AG04450 (cell line): ENCODE measurements around the gene TSHZ1. TPM values are rescaled to one million over a fixed set of nuclear protein-coding genes. Genes with fewer than 3 reads are reported as not detected.

Experiments
- CTCF ChIA-PET: fragments of 300-600, 350-600 bp; formaldehyde crosslinking; extraction: SDS; loops from one replicate; lab custom pipeline; 2022; ENCODE audit warnings: antibody characterized with exemption, inconsistent platforms; lab: Charles Lee
- POLR2A ChIA-PET: fragments of 350-600 bp; formaldehyde crosslinking; extraction: SDS; loops from one replicate; lab custom pipeline; 2021; ENCODE audit warnings: antibody characterized with exemption, inconsistent platforms; lab: Yijun Ruan, JAX
- DNase-seq: peaks from one replicate; pipeline ENCODE4 v3.0.0-alpha.2; 2011; ENCODE audit warnings: low read depth, low spot score
- H3K27ac ChIP-seq: one replicate; pipeline ENCODE4 v1.5.1; 2012; ENCODE audit warnings: low read depth, low read length, control low read depth
- H3K27me3 ChIP-seq: one replicate; pipeline ENCODE4 v1.6.0; 2012; ENCODE audit warnings: low read length; ENCODE audit not compliant: control insufficient read depth, insufficient read depth
- H3K4me3 ChIP-seq: 2 replicates; pipeline ENCODE4 v1.5.1; 2011; ENCODE audit warnings: mild to moderate bottlenecking, low read depth, low read length, control low read depth
- H3K9me3 ChIP-seq: 2 replicates; pipeline ENCODE4 v1.5.1; 2012; ENCODE audit warnings: low read length; ENCODE audit not compliant: control insufficient read depth, insufficient read depth
- polyA plus RNA-seq: library from polyadenylated mRNA; depleted of rRNA; stranded (reverse); fragments of >200 nt; gene quantifications from 2 replicates; pipeline ENCODE4 v1.2.3, GENCODE V29; 2011
- TF ChIP-seq, protein P1 (sequence below): IDR thresholded peaks from 2 replicates; pipeline ENCODE4 v1.5.1; 2011; ENCODE audit warnings: low read depth, low read length, control low read depth, inconsistent platforms

TSHZ1 gene
- polyA plus RNA-seq, 1 experiment, result 3.9 TPM

DNA sequence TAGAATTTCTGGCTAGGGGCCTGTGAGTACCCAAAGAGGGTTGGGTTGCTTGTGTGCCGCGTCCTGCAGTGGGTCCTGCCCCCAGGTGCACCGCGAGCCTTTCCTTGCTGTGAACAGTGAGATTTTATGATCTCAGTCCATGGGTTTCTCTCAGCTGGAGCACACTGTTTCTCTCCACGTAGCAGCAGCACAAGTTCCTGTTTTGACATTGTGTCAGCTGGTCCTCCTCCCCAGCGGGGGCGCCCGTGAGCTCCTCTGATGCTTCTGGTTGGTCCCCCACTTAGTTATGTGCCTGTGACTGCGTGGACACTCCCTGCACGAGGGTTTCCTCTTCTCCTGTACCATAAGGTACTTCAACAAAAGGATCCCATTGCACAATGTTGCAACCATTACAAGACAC is 29.8 kb downstream of the TSHZ1 start:
- H3K27ac ChIP-seq, result no peak overlapping the region
- DNase-seq, result no peak
- ChIA-PET CTCF (no interaction called here), POLR2A (no interaction called here)
- TF ChIP-seq, protein P1, sequence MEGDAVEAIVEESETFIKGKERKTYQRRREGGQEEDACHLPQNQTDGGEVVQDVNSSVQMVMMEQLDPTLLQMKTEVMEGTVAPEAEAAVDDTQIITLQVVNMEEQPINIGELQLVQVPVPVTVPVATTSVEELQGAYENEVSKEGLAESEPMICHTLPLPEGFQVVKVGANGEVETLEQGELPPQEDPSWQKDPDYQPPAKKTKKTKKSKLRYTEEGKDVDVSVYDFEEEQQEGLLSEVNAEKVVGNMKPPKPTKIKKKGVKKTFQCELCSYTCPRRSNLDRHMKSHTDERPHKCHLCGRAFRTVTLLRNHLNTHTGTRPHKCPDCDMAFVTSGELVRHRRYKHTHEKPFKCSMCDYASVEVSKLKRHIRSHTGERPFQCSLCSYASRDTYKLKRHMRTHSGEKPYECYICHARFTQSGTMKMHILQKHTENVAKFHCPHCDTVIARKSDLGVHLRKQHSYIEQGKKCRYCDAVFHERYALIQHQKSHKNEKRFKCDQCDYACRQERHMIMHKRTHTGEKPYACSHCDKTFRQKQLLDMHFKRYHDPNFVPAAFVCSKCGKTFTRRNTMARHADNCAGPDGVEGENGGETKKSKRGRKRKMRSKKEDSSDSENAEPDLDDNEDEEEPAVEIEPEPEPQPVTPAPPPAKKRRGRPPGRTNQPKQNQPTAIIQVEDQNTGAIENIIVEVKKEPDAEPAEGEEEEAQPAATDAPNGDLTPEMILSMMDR, result no peak
- peaks cover 7% of the 10 kb centered on the region for H3K9me3 ChIP-seq
- H3K4me3 ChIP-seq, result no peak overlapping the region
- H3K27me3 ChIP-seq, result no peaks in the 10 kb centered on the region

DNA sequence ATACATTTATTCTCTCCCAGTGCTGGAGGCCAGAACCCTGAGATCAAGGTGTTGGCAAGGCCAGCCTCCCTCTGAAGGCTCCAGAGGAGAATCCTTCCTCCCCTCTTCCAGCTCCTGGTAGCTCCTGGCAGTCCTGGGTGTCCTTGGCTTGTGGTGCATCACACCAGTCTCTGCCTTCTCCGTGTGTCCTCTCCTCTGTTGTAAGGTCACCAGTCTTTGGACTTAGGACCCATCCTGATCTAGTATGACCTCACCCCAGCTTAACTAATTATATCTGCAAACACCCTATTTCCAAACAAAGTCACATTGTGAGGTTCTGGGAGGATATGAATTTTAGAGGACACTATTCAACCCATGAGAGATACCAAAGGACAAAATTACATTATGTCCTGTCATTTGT is 31.1 kb downstream of the TSHZ1 start:
- H3K4me3 ChIP-seq, result no peak overlapping the region
- H3K9me3 ChIP-seq, result peaks cover 7% of the 10 kb centered on the region
- POLR2A ChIA-PET, result no interaction called here
- CTCF ChIA-PET, result no interaction called here
- no peak for DNase-seq
- no peak overlapping the region for H3K27ac ChIP-seq
- TF ChIP-seq, protein P1, result no peak
- no peaks in the 10 kb centered on the region for H3K27me3 ChIP-seq

DNA sequence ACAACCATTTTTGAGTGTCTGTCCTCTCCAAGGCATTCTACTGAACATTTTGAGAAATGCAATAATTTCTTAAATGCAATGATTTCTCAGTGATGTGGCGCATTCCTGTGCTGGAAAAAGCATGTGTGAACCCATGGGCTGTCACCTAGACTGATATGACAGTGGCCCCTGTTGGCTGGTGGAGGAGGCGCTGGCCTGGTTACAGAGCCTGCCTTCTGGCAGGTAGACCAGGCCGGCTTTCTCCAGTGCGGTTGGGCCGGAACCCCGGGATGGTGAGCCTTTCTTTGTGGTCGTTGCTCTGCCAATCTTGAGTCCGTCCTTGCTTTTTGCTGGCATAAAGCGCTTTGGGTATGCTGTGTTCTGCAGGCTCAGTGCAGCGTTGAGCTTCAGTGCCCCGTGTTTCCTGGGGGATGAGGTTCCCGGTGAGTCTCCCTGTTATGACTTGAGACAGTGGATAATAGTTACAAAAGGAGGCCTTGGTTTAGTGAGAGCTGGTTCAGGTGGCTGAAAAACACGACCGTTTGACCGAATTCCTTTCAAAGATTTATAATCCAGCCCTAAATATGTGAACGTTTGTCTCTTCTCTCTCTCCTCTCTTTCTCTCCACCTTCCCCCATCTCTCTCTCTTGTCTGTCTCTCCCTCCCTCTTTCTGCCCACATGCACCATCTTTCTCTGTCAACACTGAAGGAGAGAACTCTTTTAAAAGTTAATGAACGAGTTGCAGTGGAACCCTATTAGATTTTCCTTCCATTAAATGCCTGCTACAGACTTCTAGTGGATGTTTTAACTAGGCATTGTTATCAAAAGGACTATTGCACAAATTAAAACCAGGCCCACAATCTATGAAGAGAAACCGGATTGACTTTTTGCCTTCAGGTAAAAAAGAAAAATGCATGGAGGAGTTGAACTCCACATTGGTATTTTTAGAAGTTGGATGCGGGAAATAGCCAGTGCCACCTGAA is 34.0 kb downstream of the TSHZ1 start:
- TF ChIP-seq, protein P1, result no peak
- Histone ChIP-seq H3K4me3 (no peak overlapping the region), H3K9me3 (peaks cover 10% of the 10 kb centered on the region), H3K27ac (no peak overlapping the region), H3K27me3 (no peaks in the 10 kb centered on the region)
- CTCF ChIA-PET, result no interaction called here
- POLR2A ChIA-PET, result no interaction called here
- DNase-seq, result no peak

GRCh38 chr18:75246721-75247610 is 36.4 kb downstream of the TSHZ1 start:
- DNase-seq, result no peak
- Histone ChIP-seq H3K27me3 (no peaks in the 10 kb centered on the region), H3K4me3 (peak overlapping the region; percentile 55), H3K9me3 (peaks cover 3% of the 10 kb centered on the region; the same call in 1 of the 2 replicates), H3K27ac (peak overlapping the region; percentile 69)
- TF ChIP-seq, protein P1, result no peak
- ChIA-PET POLR2A (no interaction called here), CTCF (no interaction called here)
